HS-5 (cell line): ENCODE measurements around the gene KIF17.

ENCODE experiments used
- DNase-seq: peaks from one replicate; pipeline ENCODE4 v3.0.0-alpha.2; 2012; ENCODE audit warnings: low read depth

The KIF17 gene

GRCh38 chr1:20660847-20661206, 57.0 kb downstream of the KIF17 start:
- no peak for DNase-seq

- no peak for DNase-seq
Measured at GRCh38 chr1:20660363-20660762, 57.4 kb downstream of the KIF17 start.

GRCh38 chr1:20658166-20658915, 59.5 kb downstream of the KIF17 start:
- DNase-seq, result no peak

- DNase-seq, result no peak
Measured at GRCh38 chr1:20657024-20657423, 60.8 kb downstream of the KIF17 start.

GRCh38 chr1:20654104-20654690, 63.6 kb downstream of the KIF17 start:
- no peak for DNase-seq

GRCh38 chr1:20652300-20652699, 65.5 kb downstream of the KIF17 start:
- DNase-seq, result no peak

- no peak for DNase-seq
Measured at GRCh38 chr1:20648946-20649345, 68.9 kb downstream of the KIF17 start.

- DNase-seq, result no peak
Measured at GRCh38 chr1:20648438-20648837, 69.4 kb downstream of the KIF17 start.

GRCh38 chr1:20645414-20645813, 72.4 kb downstream of the KIF17 start:
- no peak for DNase-seq

GRCh38 chr1:20644416-20644815, 73.4 kb downstream of the KIF17 start:
- DNase-seq, result no peak

- DNase-seq, result no peak
Measured at GRCh38 chr1:20643080-20643479, 74.7 kb downstream of the KIF17 start.

GRCh38 chr1:20641975-20642374, 75.8 kb downstream of the KIF17 start:
- DNase-seq, result no peak

- peak; percentile 38 for DNase-seq
Measured at GRCh38 chr1:20640183-20640597, 77.6 kb downstream of the KIF17 start.

- DNase-seq, result no peak
Measured at GRCh38 chr1:20636785-20637347, 80.9 kb downstream of the KIF17 start.

GRCh38 chr1:20634594-20635084, 83.2 kb downstream of the KIF17 start:
- no peak for DNase-seq

- peak; percentile 18 for DNase-seq
Measured at GRCh38 chr1:20634065-20634593, 83.7 kb downstream of the KIF17 start.

GRCh38 chr1:20633190-20634064, 84.4 kb downstream of the KIF17 start, which contains the start of gene PINK1:
Gene PINK1, plus strand, starts transcription at chr1:20633458. Its CDS starts 91 bp downstream, at chr1:20633549.
- DNase-seq, result no peak

GRCh38 chr1:20632386-20632785, 85.4 kb downstream of the KIF17 start:
- DNase-seq, result no peak

- no peak for DNase-seq
Measured at GRCh38 chr1:20630729-20631128, 87.1 kb downstream of the KIF17 start.

GRCh38 chr1:20626524-20626923, 91.3 kb downstream of the KIF17 start:
- DNase-seq, result no peak

GRCh38 chr1:20626098-20626427, 91.7 kb downstream of the KIF17 start:
- no peak for DNase-seq
